ENCODE data around the gene PGLYRP2. TPM values are rescaled to one million over a fixed set of nuclear protein-coding genes. Genes with fewer than 3 reads are reported as not detected.

The PGLYRP2 gene
- polyA plus RNA-seq, 1 of the 3 experiments (the other 2 are of a cell fraction) = not detected

DNA sequence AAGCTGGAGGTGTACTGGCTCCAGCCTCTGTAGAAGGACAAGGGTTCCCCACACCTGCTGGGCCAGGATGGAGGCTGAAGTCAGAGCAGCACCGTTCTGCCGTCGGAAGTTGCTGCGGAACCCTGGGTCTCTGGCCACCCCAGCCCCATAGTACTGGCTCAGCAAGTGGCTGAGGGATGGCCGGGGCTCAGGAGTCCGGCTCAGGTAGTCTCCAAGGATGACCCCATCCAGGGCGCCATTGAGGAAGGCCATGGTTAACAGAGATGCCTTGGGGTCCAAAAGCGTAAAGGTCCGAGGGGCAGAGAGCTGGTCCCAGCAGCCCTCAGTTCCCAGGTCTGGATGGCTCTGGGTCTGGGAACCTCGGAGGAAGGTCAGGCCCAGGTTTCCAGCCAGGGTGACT, 3.7 kb downstream of the PGLYRP2 start:
- POLR2A ChIA-PET = no interaction called here
- H3K4me3 ChIP-seq (ENCODE audit: low read depth in 2 of 2, low read length in 1 of 2) = no peak overlapping the region
- no peak overlapping the region for H3K4me2 ChIP-seq
- H2AFZ ChIP-seq (ENCODE audit: low read depth) = no peak overlapping the region
- H3K36me3 ChIP-seq (replicated peaks in 1 of 2; ENCODE audit: control insufficient read depth in 1 of 2, insufficient read depth in 2 of 2, low read length in 1 of 2) = no peaks in the 10 kb centered on the region
- H3K4me1 ChIP-seq (ENCODE audit: control insufficient read depth in 1 of 2, insufficient read depth in 2 of 2, low read depth in 1 of 2, low read length in 1 of 2) = no peaks in the 10 kb centered on the region
- CTCF ChIA-PET = no interaction called here
- H3K9me2 ChIP-seq = no peaks in the 10 kb centered on the region
- H3K79me2 ChIP-seq (ENCODE audit: insufficient read depth) = no peaks in the 10 kb centered on the region
- H3F3A ChIP-seq (replicated peaks; ENCODE audit: insufficient read depth) = no peaks in the 10 kb centered on the region
- peaks cover 18% of the 10 kb centered on the region for H3K27me3 ChIP-seq (ENCODE audit: insufficient read depth)
- no peak overlapping the region for H3K9ac ChIP-seq
- 8% methylated on average over 3 of the region's 10 CpGs for WGBS (ENCODE audit: low lambda C conversion rate)
- no peak overlapping the region for H3K27ac ChIP-seq (ENCODE audit: low read depth in 2 of 2, low read length in 1 of 2)
- no peak for DNase-seq
- H4K20me1 ChIP-seq (ENCODE audit: insufficient read depth) = no peaks in the 10 kb centered on the region
- H3K9me3 ChIP-seq = no peaks in the 10 kb centered on the region
- TF ChIP-seq EZH2phosphoT487 (IDR thresholded peaks at IDR 0.05; ENCODE audit: borderline replicate concordance, low read depth) (no peak), ELF1 (IDR thresholded peaks at IDR 0.05) (no peak), RXRA (IDR thresholded peaks at IDR 0.05; ENCODE audit: borderline replicate concordance, low read depth) (no peak), TCF12 (IDR thresholded peaks at IDR 0.05) (no peak), TEAD4 (IDR thresholded peaks at IDR 0.05; ENCODE audit: borderline replicate concordance, insufficient read depth) (no peak), FOXM1 (IDR thresholded peaks at IDR 0.05; ENCODE audit: low read depth) (no peak), GATA2 (CRISPR knock-in tag; IDR thresholded peaks at IDR 0.05) (no peak), JUND (IDR thresholded peaks at IDR 0.05) (no peak), RFX5 (IDR thresholded peaks at IDR 0.05; ENCODE audit: low read length) (no peak), EP300 (IDR thresholded peaks at IDR 0.05; ENCODE audit: borderline replicate concordance in 1 of 2, low read depth in 1 of 2, low read length in 1 of 2) (no peak), FOSL2 (IDR thresholded peaks at IDR 0.05; ENCODE audit: borderline replicate concordance, low read depth) (no peak)
- TF ChIP-seq, protein P1, sequence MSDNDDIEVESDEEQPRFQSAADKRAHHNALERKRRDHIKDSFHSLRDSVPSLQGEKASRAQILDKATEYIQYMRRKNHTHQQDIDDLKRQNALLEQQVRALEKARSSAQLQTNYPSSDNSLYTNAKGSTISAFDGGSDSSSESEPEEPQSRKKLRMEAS (IDR thresholded peaks at IDR 0.05; ENCODE audit: low read depth) = no peak
- TF ChIP-seq, protein P2, sequence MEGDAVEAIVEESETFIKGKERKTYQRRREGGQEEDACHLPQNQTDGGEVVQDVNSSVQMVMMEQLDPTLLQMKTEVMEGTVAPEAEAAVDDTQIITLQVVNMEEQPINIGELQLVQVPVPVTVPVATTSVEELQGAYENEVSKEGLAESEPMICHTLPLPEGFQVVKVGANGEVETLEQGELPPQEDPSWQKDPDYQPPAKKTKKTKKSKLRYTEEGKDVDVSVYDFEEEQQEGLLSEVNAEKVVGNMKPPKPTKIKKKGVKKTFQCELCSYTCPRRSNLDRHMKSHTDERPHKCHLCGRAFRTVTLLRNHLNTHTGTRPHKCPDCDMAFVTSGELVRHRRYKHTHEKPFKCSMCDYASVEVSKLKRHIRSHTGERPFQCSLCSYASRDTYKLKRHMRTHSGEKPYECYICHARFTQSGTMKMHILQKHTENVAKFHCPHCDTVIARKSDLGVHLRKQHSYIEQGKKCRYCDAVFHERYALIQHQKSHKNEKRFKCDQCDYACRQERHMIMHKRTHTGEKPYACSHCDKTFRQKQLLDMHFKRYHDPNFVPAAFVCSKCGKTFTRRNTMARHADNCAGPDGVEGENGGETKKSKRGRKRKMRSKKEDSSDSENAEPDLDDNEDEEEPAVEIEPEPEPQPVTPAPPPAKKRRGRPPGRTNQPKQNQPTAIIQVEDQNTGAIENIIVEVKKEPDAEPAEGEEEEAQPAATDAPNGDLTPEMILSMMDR (IDR thresholded peaks at IDR 0.05) = no peak
- TF ChIP-seq, protein P3, sequence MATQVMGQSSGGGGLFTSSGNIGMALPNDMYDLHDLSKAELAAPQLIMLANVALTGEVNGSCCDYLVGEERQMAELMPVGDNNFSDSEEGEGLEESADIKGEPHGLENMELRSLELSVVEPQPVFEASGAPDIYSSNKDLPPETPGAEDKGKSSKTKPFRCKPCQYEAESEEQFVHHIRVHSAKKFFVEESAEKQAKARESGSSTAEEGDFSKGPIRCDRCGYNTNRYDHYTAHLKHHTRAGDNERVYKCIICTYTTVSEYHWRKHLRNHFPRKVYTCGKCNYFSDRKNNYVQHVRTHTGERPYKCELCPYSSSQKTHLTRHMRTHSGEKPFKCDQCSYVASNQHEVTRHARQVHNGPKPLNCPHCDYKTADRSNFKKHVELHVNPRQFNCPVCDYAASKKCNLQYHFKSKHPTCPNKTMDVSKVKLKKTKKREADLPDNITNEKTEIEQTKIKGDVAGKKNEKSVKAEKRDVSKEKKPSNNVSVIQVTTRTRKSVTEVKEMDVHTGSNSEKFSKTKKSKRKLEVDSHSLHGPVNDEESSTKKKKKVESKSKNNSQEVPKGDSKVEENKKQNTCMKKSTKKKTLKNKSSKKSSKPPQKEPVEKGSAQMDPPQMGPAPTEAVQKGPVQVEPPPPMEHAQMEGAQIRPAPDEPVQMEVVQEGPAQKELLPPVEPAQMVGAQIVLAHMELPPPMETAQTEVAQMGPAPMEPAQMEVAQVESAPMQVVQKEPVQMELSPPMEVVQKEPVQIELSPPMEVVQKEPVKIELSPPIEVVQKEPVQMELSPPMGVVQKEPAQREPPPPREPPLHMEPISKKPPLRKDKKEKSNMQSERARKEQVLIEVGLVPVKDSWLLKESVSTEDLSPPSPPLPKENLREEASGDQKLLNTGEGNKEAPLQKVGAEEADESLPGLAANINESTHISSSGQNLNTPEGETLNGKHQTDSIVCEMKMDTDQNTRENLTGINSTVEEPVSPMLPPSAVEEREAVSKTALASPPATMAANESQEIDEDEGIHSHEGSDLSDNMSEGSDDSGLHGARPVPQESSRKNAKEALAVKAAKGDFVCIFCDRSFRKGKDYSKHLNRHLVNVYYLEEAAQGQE (IDR thresholded peaks at IDR 0.05; ENCODE audit: low read depth, low read length) = no peak
- TF ChIP-seq, protein P4, sequence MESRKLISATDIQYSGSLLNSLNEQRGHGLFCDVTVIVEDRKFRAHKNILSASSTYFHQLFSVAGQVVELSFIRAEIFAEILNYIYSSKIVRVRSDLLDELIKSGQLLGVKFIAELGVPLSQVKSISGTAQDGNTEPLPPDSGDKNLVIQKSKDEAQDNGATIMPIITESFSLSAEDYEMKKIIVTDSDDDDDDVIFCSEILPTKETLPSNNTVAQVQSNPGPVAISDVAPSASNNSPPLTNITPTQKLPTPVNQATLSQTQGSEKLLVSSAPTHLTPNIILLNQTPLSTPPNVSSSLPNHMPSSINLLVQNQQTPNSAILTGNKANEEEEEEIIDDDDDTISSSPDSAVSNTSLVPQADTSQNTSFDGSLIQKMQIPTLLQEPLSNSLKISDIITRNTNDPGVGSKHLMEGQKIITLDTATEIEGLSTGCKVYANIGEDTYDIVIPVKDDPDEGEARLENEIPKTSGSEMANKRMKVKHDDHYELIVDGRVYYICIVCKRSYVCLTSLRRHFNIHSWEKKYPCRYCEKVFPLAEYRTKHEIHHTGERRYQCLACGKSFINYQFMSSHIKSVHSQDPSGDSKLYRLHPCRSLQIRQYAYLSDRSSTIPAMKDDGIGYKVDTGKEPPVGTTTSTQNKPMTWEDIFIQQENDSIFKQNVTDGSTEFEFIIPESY (IDR thresholded peaks at IDR 0.05; ENCODE audit: borderline replicate concordance, low read depth) = no peak

All from SK-N-SH (cell line).